Middle frontal gyrus (tissue), 1 donor: Measurements from ENCODE around the gene DDIT3.

Experiments
- DNase-seq: peaks from one replicate; pipeline ENCODE4 v3.0.0-alpha.2; 2015; ENCODE audit warnings: low spot score; ENCODE audit errors: extremely low spot score

The DDIT3 gene

GRCh38 chr12:57487055-57487596 is 33.2 kb downstream of the DDIT3 start:
- DNase-seq = no peak

GRCh38 chr12:57485695-57486094 is 34.6 kb downstream of the DDIT3 start:
- no peak for DNase-seq

GRCh38 chr12:57483466-57483865 is 36.8 kb downstream of the DDIT3 start:
- DNase-seq = no peak

- no peak for DNase-seq
Observed at GRCh38 chr12:57481671-57482070, 38.6 kb downstream of the DDIT3 start.

DNA sequence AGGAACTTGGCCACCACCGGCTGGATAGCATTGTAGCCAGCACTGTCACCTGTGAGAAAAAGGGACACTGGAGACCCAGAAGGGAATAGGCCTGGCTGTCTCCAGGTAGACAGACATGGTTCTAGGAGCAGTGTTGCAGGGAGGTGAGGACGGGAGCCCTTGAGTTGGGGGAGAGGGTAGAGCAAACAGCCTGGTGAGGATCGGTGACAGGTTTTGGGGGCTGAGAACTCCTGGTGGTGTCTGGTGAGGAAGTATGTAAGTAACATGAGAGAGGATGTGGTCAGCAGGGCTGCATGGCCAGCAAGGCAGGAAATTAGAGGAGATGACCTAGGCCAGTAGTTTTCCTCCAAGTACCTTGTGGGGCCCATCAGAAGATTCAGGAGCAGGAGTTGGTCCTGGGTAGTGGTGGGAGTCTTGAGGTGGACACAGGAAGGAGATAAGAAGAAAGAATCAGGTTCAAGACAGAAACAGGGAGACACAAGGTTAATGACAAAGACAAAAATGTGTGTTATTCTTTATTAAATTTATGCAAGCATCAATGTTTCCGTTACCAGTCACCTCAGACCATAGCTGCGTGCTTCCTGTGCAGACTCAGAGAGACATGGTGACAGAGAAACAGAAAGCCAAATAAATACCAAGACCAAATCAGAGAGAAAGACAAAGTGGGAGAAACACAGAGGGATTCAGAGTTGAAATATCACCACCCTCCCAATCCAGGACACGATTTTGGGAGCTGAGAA is 40.8 kb downstream of the DDIT3 start, which contains the start of gene ARHGAP9:
TSS of gene ARHGAP9 (minus strand) at position 491 of the 740 bp plus-strand sequence. CDS start at position 31, 460 bp downstream.
- no peak for DNase-seq

DNA sequence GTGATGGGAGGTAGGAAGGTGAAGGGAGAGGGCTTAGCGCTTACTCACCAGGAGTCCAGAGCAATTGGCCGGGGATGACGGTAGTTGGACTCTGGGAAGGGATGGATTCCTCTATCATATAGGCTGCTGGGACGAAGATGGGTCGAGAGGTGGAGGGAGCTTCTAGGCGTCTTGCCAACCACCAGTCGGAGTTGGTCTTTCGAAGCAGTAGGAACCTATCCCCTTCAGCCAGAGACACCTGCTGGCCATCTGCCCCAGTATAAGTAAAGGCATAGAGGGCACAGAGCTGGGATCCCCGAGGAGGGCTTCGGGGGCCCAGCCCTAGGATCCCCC is 41.3 kb downstream of the DDIT3 start:
- no peak for DNase-seq

DNA sequence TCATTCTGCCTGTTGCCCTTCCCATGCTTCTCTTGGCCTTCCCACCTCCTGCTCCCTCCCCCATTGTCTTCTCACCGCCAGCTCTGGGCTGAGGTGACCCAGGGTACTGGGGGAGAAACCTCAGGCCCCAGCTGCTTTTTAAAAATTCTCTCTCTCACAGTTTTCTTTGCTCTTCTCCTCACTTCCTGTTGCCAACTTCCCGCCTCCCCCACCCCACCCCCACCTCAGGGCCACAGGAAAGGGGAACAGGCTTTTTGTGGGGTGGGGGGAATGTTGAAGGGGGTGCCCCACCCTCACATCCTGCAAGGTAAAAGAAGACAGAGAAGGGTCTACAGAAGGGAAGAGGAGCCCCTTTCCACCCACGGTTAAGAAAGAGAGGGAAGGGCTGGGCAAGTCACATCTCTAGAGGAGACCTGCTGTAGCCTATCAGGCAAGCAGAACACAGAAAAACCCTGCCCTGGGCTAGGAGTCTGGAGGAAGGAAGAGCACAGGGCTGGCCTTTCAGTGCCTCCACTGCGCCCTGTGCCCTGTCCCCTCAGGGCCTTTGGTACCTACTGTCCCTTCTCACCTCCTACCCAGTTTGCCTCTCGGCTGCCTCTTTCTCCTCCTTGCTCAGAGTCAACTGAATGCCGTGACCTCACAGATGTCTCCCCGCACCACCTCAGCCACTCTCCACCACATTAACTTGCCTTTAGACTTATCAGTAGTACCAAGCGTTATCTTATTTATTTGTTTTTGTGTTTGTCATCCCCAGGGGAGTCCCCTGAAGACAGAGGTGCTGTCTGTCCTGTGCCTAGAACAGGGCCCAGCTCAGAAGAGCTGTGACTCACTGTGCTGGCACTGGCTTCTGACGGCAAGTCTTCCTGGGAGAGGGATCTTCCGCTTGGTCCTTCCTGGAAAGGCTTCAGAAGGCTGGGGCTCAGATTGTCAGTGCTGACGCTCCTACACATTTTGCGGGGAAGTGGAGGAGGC is 42.3 kb downstream of the DDIT3 start:
- DNase-seq = no peak

GRCh38 chr12:57476993-57477709 is 43.2 kb downstream of the DDIT3 start:
- DNase-seq = no peak

DNA sequence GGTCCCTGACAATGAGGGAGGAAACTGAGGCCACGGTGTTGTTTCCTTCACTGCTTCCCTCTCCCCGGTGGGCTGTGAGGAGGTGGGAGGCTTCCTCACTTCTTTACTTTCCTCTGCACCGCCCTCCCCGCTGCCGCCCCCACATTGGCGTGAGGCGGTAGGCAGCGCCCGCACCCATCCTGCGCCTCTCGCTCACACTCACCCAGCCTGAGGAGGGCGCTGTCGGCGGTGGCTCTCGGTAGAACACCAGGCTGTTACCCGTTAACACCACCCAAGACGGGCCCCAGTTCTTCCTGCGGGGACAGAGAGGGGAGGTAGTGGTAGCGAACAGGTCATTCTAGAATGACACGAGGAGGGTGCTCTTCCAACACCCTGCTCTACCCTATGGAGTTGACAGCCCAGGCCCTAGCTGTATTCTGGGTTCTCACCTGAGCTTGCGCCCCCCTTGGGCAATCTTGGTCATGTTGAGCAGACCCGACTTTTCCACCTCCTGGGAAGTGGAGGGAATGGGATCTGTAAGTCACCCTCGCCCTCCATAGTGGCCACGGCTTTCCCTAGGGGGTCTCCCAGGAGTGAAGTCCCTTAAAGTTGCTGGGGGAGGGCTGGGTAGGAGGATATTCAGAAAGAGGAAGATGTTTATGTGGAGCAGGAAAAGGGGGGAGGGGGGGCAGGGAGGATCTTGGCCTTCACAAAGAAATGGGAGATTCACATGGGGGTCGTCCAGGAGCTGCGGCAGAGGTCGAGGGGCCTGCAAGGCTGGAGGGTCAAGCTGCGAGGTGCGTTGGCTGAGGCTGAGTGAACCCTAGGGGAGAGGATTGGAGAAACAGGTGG is 43.9 kb downstream of the DDIT3 start:
- DNase-seq = no peak

DNA sequence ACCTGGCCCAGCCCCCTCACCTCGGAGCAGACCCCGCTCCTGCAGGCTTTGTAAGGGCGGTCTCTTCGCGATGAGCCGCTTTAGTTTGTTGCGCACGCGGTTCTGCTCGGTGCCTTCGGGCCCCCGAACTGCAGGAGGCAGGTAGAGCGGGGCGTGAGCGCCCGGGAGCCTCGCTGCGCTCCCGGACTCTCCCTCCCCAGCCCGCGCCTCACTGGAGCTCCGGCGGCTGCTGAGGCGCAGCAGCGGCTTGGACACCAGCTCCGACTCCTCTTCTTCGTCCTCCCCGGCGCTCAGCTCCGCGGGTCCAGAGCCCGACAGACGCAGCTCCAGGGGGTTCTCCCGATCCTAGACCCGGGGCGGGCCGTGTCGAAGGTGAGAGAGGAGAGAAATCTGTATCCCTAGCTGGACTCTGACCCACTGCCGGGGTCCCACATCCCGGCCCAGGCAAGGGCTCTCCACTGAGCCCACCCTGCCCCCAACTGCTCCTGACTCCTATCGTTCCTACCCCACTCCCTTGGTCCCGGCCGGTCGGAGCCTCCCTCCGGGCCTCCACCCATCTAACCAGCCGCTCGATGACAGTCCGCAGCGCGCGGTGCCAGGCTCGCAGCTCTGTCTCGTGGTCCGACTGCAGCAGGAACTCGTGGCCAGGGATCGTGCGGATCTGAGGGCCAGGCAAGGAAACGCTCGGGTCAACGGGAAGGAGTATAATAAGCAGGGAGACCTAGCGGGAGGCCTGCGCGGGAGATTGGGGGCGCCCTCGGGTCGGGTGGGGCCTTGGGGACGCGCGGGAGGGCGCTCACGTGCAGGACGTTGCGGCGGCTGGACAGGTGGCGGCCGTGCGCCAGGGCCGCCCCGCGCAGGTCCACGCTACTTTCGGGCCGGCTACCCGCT is 44.8 kb downstream of the DDIT3 start:
- no peak for DNase-seq

GRCh38 chr12:57474862-57475261 is 45.5 kb downstream of the DDIT3 start:
- no peak for DNase-seq

DNA sequence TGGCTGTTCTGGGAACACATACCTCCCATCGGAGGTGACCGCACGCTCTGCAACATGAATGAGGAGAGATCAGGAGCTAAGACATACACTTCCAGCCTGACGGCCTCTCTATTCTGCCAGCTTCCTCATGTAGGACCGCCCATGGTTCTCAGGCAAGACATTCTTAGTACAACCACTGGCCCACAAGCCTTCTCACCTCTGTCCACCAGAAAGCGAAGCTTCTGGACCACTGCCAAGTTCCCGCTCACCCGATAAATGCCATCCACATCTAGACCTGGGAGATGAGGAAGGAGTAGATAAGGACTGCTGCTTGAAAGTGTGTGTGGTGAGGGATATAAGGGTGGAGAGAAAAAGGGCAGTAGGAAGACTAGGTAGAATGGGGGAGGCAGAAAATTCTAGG is 45.9 kb downstream of the DDIT3 start:
- DNase-seq = no peak

DNA sequence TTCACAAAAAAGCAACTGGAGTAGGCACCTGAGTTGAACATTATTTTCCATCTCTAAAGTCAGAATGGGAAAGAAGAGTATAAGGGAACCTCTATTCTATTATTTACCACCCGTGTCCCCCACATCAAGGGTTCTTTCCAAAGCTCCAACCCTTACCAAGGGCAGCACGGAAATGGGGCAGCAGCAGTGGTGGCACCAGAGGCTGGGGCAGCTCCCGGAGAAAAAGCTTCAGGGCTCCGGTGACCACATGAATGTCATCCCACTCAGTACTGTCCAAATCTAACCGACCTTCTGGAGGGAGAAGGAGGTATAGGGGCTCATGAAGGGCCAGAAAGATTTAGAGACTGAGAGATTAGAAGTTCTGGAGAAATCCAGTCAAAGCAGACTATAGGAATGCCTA is 46.4 kb downstream of the DDIT3 start:
- DNase-seq = no peak

- no peak for DNase-seq
Observed at GRCh38 chr12:57473392-57473791, 46.9 kb downstream of the DDIT3 start.

DNA sequence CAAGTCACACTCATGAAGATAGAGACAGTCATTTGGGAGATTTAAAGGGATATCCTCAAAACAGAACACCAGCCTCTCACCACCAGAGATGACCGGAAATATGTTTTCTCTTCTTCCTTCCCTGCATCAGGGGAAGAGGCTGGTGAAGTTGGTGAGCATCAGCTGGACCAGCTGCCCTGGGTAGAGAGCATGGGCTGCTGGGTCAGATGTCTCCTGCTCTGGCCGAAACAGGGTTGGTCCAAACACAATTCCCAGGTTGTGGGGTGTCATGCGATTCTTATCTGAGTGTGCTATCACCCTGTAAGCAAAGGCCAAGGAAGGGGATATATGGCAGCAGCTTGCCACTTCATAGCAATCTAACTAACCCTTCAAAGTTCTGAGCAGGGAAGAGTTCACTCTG is 47.9 kb downstream of the DDIT3 start:
- DNase-seq = no peak

DNA sequence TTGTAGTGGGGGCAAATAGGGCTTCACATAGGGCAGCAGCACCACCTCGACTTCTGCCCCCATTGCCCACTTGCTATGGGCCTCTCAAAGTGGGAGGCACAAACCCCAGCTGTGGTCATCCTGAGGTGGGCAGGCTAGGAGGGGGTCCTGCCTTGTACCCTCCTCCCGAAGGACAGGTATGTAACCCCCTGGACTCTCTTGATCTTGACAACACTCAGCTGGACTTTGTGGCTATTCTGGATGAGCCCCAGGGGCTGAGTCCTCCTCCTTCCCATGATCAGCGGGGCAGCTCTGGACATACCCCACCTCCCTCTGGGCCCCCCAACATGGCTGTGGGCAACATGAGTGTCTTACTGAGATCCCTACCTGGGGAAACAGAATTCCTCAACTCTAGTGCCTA is 48.7 kb downstream of the DDIT3 start:
- no peak for DNase-seq

DNA sequence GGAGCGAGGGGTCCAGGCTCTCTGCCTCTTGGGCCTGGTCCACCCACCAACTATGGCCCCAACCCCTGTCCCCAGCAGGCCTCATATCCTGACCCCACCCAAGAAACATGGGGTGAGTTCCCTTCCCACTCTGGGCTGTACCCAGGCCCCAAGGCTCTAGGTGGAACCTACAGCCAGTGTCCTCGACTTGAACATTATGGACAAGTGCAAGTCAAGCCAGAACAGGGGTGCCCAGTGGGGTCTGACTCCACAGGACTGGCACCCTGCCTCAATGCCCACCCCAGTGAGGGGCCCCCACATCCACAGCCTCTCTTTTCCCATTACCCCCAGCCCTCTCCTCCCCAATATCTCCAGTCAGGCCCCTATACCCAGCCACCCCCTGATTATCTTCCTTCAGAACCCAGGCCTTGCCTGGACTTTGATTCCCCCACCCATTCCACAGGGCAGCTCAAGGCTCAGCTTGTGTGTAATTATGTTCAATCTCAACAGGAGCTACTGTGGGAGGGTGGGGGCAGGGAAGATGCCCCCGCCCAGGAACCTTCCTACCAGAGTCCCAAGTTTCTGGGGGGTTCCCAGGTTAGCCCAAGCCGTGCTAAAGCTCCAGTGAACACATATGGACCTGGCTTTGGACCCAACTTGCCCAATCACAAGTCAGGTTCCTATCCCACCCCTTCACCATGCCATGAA is 49.2 kb downstream of the DDIT3 start:
- DNase-seq = no peak

DNA sequence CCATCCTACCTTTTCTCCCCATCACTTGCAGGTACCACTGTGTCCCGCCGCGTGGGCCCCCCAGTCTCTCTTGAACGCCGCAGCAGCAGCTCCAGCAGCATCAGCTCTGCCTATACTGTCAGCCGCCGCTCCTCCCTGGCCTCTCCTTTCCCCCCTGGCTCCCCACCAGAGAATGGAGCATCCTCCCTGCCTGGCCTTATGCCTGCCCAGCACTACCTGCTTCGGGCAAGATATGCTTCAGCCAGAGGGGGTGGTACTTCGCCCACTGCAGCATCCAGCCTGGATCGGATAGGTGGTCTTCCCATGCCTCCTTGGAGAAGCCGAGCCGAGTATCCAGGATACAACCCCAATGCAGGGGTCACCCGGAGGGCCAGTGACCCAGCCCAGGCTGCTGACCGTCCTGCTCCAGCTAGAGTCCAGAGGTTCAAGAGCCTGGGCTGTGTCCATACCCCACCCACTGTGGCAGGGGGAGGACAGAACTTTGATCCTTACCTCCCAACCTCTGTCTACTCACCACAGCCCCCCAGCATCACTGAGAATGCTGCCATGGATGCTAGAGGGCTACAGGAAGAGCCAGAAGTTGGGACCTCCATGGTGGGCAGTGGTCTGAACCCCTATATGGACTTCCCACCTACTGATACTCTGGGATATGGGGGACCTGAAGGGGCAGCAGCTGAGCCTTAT is 49.9 kb downstream of the DDIT3 start:
- DNase-seq = no peak
